Sciatic nerve (tissue), 2 donors: ENCODE data around the gene CTAG1B. TPM values are rescaled to one million over a fixed set of nuclear protein-coding genes. Genes with fewer than 3 reads are reported as not detected.
"Not testable (repeated sequence)": the region's sequence is repeated elsewhere in the genome, so short reads cannot be mapped to it uniquely, and the experiment has no call there.

Experiments
- ATAC-seq: fragments of 200-7000 bp; cut with Tn5 transposase; one replicate; pipeline ENCODE4 v1.9.1; 2020; ENCODE audit warnings: mild to moderate bottlenecking, moderate library complexity
- DNase-seq: peaks from one replicate; pipeline ENCODE4 v3.0.0-alpha.2; 2020; ENCODE audit warnings: low spot score
- intact Hi-C: fragments of 100-400 bp; cut with DNase I; formaldehyde crosslinking; loops from one replicate; pipeline ENCODE4 v1.14.2; 2022
- total RNA-seq: library from RNA; stranded (reverse); fragmentation: NEBNext Ultra II Directional; extraction: Animal tissue kit (Norgen Biotek cat#: 25700); gene quantifications from one replicate; pipeline ENCODE4 v1.2.1, GENCODE V29; 2021
- donor health status: DM: no; HTN: no; CAD: no.
- donor health status: DM: no; HTN: no; CAD: no.

CTAG1B gene
- total RNA-seq, 1 donor from 2014 or later: not detected

DNA sequence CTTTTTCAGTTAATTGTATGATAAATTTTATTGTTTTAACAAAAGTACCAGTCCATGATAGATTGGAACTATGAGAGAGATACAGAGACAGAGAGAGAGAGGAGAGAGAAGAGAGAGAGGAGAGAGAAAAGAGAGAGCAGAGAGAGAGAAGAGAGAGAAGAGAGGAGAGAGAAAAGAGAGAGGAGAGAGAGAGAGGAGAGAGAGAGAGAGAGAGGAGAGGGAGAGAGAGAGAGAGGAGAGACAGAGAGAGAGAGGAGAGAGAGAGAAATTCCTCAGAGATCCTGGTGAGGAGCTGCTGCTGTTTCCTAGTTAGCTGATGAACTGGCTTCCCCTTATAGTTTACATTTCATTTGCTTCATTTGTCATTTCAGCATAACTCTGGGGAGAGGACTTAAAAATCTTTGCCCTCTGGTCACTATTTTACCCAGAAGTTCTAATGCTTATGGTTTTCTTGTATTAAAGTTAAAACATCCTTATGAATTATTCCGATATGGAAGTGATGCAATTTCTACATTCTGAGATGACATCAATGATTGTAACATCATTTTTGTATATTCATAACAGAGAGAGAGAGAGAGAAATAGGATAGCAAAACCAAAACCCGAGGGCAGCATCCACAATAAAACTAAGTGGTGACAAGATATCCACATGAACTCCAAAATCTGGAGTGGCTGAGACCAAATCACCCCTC lies 23.4 kb downstream of the CTAG1B start:
- intact Hi-C loops: no loop called here
- ATAC-seq: no peak

GRCh38 chrX:154594491-154594890 lies 24.6 kb downstream of the CTAG1B start:
- ATAC-seq (no peak), DNase-seq (no peak)
- intact Hi-C loops: no loop called here

More for the DNA sequence above, 23.4 kb downstream of the CTAG1B start:
- DNase-seq: no peak

DNA sequence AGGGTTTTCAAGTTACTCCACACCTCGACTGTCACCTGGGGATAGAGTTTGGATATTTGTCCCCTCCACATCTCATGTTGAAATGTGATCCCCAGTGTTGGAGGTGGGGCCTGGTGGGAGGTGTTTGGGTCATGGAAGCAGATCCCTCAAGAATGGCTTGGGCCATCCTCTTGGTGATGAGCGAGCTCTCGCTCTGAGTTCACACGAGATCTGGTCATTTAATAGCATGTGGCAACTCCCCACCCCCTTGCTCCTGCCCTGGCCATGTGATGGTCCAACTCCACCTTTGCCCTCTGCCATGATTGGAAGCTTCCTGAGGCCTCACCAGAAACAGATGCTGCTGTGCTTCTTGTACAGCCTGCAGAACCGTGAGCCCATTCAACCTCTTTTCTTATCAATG lies 25.9 kb downstream of the CTAG1B start:
- ATAC-seq (no peak), DNase-seq (no peak)
- intact Hi-C loops: no loop called here

GRCh38 chrX:154592505-154592904 lies 26.6 kb downstream of the CTAG1B start:
- DNase-seq: no peak
- no peak for ATAC-seq
- intact Hi-C loops: no loop called here

- ATAC-seq, DNase-seq, intact Hi-C loops: not testable (repeated sequence)
Measured at GRCh38 chrX:154590415-154590814, 28.7 kb downstream of the CTAG1B start.

DNA sequence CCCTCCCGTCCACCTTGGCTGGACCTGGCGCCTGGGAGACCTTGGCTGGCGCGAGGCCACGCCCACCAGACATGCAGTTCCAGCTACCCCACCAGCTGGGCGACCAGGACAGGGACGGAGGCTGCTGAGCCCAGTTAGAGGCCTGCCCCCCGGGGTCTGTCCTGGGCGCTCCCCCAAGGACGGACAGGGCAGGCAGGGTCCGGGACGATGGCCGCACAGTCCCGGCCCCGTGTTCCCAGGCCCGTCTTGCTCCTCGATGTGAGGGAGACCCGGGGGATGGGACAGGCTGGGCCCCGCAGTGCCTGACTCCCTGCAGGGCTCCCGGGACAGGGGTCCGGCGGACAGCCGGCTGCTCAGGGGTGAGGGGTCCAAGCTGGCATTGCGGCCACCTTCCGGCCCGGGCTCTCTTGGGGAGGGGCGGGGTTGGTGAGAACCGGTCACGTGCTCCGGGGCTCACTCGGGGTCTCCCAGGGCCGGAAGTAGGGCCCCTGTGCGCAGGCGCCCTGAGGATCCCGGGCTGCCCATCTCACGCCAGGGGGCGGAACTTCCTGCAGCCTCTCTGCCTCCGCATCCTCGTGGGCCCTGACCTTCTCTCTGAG lies 34.4 kb downstream of the CTAG1B start, which contains the start of gene CTAG1A:
TSS of gene CTAG1A (plus strand) at position 549 of the 599 bp plus-strand sequence. CDS start 74 bp downstream, outside the sequence.
- intact Hi-C loops, DNase-seq: not testable (repeated sequence)
- ATAC-seq: peak; percentile 41

DNA sequence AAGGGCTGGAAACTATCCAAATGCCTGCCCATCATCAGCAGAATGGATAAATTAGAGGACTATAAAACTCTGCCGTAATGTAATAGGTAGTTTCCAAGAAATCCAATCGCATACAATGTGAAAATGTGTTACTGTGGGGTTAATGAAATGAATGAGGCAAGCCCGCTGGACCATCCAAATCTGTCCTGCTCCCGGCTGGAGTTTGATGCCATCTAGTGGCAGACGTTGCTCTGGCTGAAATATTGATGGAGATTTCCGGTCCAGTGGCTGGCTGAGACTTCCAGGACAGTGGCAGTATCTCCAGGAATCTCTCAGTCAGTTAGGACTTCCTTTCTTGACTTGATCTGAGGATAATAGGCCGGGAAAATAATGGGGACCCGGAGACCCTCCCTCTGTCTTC lies 36.1 kb downstream of the CTAG1B start:
- intact Hi-C loops, DNase-seq: not testable (repeated sequence)
- ATAC-seq: peak; percentile 67

GRCh38 chrX:154575076-154575475 lies 44.0 kb downstream of the CTAG1B start:
- intact Hi-C loops, DNase-seq: not testable (repeated sequence)
- ATAC-seq: peak; percentile 63

- DNase-seq, ATAC-seq, intact Hi-C loops: not testable (repeated sequence)
Measured at GRCh38 chrX:154573061-154573460, 46.0 kb downstream of the CTAG1B start.

DNA sequence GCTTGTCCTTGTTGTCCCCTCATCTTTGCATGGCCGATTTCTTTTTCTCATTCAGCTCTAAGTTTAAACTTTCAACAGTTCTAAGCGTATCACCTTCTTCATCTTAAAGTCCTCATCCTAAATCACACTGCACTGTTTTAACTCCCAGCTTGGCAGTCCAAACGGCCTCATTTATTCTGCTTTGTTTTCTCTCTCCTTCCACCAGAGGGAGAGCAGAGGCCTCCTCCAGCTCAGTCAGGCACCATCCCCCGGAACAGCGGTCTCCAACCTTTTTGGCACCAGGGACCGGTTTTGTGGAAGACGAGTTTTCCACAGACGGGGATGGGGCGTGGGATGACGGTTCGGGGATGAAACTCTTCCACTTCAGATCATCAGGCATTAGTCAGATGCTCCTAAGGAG lies 48.7 kb downstream of the CTAG1B start:
- DNase-seq, intact Hi-C loops: not testable (repeated sequence)
- ATAC-seq: peak; percentile 43

Other genes with a start within 250 kb of the CTAG1B start
- gene FLNA, start 244.6 kb downstream of the CTAG1B start, total RNA-seq: 1,228 TPM
- 61.5 TPM for gene EMD, start 240.0 kb downstream of the CTAG1B start, total RNA-seq
- 2,095 TPM for gene RPL10, start 220.9 kb downstream of the CTAG1B start, total RNA-seq
- 18.4 TPM for gene DNASE1L1, start 210.0 kb downstream of the CTAG1B start, total RNA-seq
- gene TAFAZZIN, start 207.7 kb downstream of the CTAG1B start, total RNA-seq: 56.7 TPM
- 59.1 TPM for gene ATP6AP1, start 190.6 kb downstream of the CTAG1B start, total RNA-seq
- gene GDI1, start 182.1 kb downstream of the CTAG1B start, total RNA-seq: 177 TPM
- gene FAM50A, start 175.1 kb downstream of the CTAG1B start, total RNA-seq: 51.1 TPM
- 73.0 TPM for gene PLXNA3, start 161.0 kb downstream of the CTAG1B start, total RNA-seq
- 10.6 TPM for gene LAGE3, start 140.0 kb downstream of the CTAG1B start, total RNA-seq
- 29.4 TPM for gene UBL4A, start 132.7 kb downstream of the CTAG1B start, total RNA-seq
- gene SLC10A3, start 128.7 kb downstream of the CTAG1B start, total RNA-seq: 17.7 TPM
- 40.3 TPM for gene FAM3A, start 103.0 kb downstream of the CTAG1B start, total RNA-seq
- gene G6PD, start 72.4 kb downstream of the CTAG1B start, total RNA-seq: 50.4 TPM
- 25.2 TPM for gene IKBKG, start 71.7 kb downstream of the CTAG1B start, total RNA-seq
- not detected for gene CTAG1A, start 34.1 kb downstream of the CTAG1B start, total RNA-seq
- not detected for gene CTAG2, start 34.3 kb upstream of the CTAG1B start, total RNA-seq
- 7.6 TPM for gene GAB3, start 131.8 kb upstream of the CTAG1B start, total RNA-seq
- gene DKC1, start 143.6 kb upstream of the CTAG1B start, total RNA-seq: 27.9 TPM
- 52.0 TPM for gene MPP1, start 186.2 kb upstream of the CTAG1B start, total RNA-seq
- gene SMIM9, start 215.4 kb upstream of the CTAG1B start, total RNA-seq: not detected